ENCODE results near the gene LIPE.

LIPE gene

DNA sequence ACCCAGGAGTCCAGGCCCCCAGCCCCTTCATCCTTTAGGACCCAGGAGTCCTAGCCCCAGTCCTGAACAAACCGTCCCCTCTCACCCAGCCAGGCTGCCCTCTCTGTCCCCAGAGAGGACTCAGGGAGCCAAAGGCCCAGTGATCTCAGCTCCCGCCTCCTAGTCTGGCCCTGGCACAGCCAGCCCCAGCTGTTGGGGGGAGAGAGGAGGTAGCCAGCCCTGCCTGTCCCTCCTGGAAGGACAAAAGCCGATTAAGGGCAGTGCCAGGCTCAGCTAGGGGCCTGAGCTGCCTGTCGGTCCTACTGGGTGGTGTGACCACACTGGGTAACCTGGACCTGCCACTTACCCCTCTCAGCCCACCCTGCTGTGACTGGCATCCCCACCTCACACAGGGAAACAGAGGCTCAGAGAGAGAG lies 14.5 kb downstream of the LIPE start:
- DNase-seq (ENCODE audit: low spot score), result peak; percentile 90

DNA sequence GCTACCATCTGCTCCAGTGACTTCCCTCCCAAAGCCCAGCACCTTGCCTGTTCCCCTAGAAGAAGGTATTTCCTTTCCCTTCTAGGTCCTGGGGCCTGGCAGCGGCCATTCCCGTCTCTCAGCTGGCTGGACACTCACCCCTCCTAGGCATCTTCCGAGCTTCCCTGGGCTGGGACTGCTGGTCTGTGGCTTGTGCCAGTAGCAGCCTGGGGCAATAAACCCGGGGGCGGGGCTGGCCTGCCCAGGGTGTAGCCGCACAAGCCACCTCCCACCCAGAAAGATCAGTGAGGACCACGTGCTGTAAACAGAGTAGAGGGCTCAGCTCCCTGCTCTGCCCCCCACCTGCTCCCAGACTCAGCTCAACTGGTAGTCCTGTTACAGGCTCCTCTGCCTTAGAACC lies 15.0 kb downstream of the LIPE start:
- DNase-seq (ENCODE audit: low spot score), result peak; percentile 84

DNA sequence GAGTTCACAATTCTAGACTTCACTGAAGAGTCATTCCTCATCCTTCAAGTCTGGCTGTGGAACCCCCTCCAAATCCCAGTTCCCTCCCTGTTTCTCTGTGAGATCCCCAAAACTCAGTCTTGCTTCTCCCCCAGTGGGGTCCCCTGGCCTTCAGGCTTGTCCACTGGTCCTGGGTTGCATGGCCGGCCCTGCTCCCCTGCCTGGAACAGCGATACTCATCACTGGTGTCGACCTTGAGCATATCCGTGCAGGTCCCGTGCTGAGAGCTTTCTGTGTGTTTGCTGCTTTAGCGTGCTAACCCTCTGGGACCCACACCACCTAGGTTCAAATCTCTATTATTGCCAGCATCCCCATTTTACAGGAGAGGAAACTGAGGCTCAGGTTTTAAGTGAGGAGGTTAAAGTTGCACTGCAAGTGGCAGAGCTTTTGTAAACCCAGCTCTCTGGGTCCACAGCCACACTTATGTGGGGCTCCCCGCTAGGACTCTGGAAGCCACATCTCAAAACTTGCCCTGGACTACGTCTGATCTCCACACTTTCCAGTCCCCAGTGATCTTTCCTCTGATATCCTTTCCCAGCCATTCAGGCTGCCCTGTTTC lies 15.5 kb downstream of the LIPE start:
- DNase-seq (ENCODE audit: low spot score), result no peak

DNA sequence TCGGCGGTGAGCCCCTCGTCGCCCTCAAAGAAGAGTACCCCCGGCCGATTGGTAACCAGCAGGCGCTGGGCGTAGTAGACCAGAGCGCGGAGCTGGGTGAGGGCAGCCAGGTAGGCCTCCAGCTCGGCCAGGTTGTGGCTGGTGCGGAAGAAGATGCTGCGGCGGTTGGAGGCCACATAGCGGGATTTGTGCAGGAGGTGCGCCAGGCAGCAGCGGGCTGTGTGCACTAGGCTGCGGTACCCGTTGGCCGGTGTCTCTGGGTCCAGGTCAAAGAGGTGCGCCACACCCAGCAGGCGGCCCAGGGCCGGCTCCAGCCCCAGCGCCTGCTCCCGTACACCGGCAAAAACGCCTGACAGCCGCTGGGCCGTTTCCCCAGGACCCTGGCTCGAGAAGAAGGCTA lies 16.8 kb downstream of the LIPE start:
- no peak for DNase-seq (ENCODE audit: low spot score)

- DNase-seq (ENCODE audit: low spot score), result no peak
These were observed 17.7 kb downstream of the LIPE start for GRCh38 chr19:42409477-42409876.

DNA sequence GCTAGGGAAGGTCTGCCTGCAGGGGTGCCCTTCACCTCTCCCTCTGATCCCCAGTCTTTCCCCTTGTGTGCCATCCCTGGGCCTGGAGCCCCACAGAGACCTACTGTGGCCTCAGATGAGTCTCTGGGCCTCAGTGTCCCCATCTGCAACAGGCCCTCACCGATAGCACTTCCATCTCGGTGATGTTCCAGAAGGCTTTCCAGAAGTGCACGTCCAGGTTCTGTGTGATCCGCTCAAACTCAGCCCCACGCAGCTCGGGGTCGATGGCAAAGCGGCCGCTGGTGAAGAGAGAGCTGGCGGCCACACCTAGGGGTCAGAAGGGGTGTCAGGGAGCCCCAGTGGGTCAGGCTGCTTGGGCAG lies 19.4 kb downstream of the LIPE start:
- DNase-seq (ENCODE audit: low spot score), result no peak

DNA sequence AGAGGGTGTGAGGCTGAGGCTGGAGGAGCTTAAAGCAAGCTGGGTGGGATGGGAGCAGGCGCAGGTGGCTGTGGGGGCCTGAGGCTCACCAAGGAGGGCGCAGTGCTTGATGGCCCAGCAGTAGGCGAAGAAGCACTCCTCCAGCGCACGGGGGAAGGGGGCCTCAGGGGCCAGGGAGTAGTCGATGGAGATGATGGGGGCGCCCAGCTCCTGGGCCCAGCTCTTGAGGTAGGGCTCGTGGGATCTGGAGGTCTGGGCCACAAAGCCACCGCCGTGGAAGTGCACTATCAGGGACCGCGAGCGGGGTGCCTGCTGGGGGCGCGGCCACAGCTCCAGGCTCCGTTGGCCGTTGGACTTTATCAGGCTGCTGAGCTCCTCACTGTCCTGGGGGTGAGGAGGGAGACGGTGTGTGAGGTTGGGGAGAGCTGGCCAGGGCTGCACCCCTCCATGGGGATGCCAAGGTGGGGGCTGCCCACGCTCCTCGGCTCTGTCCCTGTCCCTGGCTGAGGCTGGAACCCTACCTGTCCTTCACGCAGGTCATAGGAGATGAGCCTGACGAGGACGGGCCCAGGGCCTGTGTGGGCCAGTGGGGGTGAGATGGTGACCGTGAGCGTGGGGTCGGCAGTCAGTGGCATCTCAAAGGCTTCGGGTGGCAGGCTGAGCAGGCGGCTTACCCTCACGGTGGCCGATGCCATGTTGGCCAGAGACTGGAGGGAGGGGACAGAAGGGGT lies 19.9 kb downstream of the LIPE start:
- no peak for DNase-seq (ENCODE audit: low spot score)

- no peak for DNase-seq (ENCODE audit: low spot score)
These were observed 21.1 kb downstream of the LIPE start for GRCh38 chr19:42406111-42406510.

DNA sequence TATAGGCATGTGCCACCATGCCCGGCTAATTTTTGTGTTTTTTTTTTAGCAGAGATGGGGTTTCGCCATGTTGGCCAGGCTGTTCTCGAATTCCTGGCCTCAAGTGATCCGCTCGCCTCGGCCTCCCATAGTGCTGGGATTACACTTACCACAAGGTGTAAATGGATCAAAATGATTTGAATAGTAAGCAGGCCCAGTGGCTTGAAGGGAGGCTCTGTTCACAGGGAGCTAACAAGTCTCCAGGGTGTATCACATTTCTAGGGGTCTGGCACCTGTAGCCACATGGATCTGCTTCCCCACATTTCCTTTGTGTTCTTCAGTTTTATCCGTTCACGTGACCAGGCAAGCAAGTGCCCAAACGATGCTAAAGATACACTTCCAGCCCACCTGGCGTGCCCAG lies 23.6 kb downstream of the LIPE start:
- DNase-seq (ENCODE audit: low spot score), result no peak

DNA sequence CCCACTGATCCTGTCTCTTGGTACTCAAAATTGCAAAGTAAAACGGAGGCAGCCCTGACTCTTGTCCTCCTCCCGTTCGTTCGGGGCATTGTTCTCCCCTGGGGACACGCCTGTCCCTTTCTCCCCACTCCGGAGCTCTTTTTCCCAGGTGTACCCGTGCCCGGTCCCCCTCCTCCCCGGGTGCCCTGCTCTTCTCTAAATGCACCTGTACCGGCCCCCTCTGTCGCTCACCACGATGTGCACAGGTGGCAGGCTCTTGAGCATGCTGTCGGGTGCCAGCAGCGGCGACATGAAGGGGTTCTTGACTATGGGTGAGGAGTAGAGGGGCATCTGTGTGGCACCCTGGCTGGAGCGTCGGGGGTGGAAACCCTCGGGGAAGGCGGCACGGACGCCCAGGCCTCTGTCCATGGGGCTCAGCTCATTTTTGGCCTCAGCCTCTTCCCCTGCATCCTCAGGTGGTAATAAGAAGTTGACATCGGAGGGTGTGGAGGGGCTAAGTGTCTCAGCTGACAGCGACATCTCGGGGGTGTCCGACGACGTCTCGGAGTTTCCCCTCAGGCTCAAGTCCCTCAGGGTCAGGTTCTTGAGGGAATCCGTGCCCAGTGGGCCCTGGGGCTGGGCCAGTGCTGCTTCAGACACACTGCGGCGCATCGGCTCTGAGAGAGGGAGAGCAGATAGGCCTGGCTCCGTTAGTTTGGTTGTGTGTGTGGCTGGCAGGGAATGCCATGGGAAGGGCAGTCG lies 24.6 kb downstream of the LIPE start:
- no peak for DNase-seq (ENCODE audit: low spot score)

DNA sequence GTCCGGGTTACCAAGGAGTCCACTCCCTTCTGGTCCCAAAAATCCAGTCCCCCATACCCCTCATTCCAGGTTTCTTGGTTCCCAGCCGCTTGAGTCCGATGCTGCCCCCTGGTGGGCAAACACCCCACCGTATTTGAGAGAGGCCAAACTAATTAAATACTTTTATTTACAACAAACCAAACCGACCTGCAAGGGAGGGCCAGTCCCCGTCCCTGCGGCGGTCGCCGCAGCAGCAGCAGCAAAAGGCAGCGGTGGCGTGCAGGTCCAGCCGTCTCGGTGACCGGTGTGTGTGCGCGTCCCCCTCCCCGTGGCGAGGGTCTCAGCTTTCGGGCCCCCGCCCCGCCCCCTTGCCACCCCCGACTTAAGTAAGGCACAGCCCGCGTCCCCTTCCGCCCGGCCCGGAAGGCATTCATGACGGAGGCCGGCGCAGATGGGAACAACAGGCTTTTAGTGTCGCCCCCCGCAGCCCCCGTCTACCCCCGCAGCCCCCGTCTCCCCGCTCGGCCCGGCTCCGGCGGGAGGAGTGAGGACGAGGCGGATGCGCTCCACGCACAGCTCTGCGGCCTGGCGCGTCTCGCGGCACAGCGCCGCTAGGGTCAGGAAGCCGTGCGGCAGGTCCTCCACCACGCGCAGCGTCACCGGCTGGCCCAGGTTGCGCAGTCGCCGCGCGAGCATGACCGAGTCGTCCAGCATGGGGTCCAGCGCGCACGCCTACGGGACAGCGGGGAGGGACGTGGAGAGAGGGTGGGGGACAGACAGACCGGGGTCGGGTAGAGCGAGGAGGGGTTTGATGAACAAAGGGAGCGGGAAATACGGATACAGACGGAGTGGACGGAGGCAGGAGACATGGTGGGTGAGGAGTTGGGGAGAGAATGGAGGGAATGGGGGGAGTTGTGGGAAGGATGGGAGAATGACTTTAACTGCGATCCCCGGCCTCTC lies 25.6 kb downstream of the LIPE start:
- DNase-seq (ENCODE audit: low spot score), result peak; percentile 80

GRCh38 chr19:42400404-42400803 lies 26.8 kb downstream of the LIPE start:
- no peak for DNase-seq (ENCODE audit: low spot score)

DNA sequence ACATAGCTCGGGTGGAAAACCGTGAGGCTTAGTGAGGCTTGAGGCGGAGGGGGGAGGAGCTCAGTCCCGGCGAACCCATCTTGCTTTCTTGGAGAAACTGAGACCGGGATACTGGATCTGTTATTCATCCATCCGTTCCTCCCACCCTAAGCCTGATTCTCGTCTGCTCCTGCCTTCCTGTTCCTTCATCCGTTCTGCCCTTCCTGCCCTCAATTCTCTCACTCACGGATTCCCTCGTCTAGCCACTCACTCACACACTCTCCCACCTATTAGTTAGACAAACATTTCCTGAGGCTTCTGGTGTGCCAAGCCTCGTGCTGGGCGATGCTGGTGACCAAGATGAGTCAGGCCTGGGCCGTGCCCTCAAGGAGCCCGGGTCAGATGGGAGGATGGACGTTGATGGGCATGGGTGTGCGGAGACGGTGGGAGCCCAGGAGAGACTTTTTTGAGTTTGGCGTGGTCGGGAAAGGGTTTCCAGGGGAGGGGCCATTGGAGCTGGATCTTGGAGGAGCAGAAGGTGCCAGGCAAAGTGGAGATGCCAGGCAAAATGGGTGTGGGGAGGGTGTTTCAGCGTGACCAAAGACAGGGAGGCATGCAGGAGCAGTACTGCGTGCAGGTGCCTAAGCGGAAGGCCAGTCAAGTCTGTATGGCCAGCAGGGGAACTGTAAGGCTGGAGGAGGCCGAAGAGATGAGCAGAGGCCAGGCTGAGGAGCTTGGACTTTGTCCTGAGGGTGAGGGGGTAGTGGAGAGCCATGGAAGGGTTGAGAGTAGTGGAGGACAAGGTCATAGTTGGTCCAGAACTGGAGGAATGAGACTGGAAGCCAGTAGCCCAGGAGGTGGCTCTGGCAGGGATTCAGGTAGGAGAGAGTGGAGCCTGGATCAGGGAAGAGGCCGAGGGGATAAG lies 29.7 kb downstream of the LIPE start:
- no peak for DNase-seq (ENCODE audit: low spot score)

DNA sequence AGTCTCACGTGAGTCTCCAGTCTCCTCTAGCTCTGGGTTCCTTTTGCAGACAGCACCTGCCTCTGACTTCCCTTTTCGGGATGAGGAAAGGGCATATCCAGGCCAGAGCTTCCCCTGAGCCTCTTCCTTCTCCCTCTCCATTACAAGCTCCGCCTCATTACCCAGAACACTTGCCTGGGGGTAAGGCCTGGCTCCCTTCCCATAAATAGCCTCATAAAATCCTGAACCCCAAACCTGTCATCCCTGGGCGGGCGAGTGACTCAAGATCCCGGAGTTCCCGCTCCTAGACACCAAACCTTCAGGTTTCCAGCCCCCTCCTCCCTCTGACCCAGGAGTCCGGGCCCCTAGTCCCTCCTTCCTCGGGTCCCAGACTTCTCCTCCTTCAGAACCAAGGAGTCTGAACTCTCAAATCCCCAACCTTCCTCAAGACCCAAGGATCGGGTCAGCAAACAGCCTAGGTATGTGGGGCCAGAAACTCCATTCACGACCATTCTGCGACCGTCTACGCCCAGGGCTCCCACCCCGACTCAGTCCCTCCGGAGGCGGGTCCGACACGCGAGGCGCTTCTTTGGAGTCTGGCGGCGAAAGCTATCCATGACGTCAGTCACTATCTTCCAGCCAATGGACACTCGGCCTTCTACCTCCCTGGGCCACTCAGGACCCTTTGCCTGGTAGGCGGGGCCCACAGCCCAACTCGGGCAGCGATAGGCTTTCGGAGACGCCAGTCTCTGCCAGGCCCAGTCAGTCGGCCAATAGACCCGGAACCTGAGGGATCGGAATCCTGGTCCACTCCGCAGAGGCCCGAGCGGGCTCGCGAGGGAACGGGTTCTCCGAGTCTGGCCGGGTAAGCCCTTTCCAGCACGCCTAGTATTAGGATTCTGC lies 30.6 kb downstream of the LIPE start:
- DNase-seq (ENCODE audit: low spot score), result peak; percentile 99

DNA sequence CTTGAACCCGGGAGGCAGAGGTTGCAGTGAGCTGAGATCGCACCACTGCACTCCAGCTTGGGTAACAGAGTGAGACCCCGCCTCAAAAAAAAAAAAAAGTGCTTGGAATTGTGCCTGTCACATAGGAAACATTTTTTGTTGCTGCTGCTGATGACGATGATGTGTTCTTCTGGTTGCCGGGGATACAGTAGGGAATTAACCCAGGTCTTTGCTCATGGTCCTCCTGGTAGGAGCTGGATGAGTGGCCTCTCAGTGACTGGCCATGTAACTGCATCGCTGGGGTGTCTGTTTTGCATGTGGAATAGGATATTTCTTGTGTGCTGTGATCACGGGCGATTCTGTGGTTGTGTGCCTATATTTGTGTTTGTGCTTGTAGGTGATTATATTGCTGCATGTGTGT lies 32.4 kb downstream of the LIPE start:
- no peak for DNase-seq (ENCODE audit: low spot score)

DNA sequence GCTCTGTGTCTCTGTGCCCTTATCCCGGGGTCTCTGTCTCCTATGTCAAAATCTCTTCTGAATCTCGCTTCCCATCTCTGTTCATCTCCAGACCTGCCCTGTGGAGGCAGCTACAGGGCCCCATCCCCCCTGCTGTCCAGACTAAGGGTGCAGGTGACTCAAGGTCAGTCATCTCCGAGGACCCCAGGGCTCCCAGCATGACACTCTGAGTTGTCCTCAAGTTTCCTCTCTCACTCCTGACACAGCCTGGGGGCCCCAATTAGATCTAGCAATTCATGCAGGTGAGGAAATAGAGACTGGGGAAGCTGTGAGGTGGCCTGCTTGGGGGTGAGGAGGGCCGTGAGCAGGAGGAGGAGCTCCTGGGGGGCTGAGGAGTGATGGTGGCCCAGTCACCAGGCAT lies 35.0 kb downstream of the LIPE start:
- no peak for DNase-seq (ENCODE audit: low spot score)

DNA sequence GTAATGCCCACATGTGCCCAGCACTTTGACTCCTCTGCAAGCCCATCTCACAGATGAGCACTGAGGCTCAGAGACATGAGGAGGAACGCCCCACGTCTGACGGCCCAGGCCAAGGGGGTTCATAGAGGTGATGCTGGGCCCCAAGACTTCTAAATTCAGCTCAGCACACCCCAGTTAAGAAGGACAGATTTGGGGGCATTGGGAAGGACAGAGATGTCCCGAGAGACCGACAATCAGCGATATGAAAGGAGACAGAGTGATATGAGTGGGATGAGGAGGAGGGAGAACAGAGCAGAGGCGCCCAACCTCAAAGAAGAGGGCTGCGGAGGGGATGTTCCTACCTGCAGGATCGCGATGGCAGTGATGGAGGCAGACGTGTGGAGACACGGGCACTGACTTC lies 37.3 kb downstream of the LIPE start, which contains the start of gene CNFN:
CNFN (minus strand) TSS at position 399 of the 400 bp plus-strand sequence. CDS start 1,260 bp downstream, outside the sequence.
- DNase-seq (ENCODE audit: low spot score), result no peak

DNA sequence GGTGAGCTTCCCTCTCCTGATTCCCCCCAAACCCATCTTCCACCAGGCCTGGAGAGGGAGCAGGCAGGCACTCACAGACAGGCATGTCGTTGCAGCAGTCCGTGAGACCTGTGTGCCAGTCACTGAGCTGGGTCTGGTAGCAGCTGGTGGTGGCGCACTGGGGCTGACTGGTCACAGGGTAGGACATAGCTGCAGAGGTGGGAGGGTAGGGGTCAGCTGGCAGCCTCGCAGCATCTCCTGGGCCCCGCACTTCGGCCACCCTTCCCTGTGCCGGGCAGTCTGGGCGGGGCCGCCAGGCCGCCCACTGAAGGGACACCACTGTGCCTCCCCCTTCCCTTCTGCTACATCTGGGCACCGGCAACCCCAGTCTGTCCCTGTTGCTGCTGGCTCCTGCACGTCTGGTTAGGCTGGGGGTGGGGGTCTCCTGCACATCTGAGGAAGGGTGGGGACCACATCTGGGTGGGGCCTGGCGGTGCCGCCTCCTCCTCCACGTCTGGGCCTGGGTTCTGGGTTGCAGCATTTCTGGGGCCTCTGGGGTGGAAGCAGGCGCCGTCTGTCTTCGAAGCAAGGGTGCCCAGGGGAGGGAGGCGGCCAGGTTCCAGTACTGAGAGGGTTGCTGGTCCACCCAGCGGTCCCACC lies 38.2 kb downstream of the LIPE start:
- no peak for DNase-seq (ENCODE audit: low spot score)

GRCh38 chr19:42386974-42387707 lies 40.0 kb downstream of the LIPE start:
- DNase-seq (ENCODE audit: low spot score), result peak; percentile 59
